Measurements from ENCODE around the gene KCNMA1. TPM values are rescaled to one million over a fixed set of nuclear protein-coding genes. Genes with fewer than 3 reads are reported as not detected.

KCNMA1 gene
- total RNA-seq, 4 donors from 2014 or later, result 68.4 to 170 (median 119) TPM

DNA sequence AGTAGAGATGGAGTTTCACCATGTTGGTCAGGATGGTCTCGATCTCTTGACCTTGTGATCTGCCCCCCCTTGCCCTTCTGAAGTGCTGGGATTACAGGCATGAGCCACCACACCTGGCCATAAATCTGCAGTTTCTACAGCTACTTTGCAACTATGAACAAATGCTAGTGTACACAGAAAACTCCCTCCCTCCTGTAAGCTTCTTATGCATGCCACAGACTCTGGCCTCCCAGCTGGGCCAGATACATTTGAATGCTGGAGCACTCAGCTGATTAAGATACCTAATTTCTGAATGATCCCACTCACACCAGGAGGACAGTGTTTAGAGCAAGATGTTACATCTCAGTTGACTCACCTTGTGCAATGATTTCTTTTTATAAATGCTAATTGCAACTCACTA is 486.2 kb downstream of the KCNMA1 start:
- H3K27ac ChIP-seq, result no peak overlapping the region
- in situ Hi-C loops (cut with MboI; ENCODE audit: low pct_ligation_motif_present in 1 of 4, low pct_unique_long_range_greater_than_20kb in 1 of 4, low sequenced_read_pairs in 3 of 4), result no loop called here
- no peak for DNase-seq
- no peak overlapping the region for H3K4me3 ChIP-seq
- intact Hi-C loops (cut with DNase I; ENCODE audit: low total_unique reads), result no loop called here
- WGBS, 2 donors (ENCODE audit: low coverage in 1 of 2), result 44% methylated on average over 1 of the region's 1 CpG; no CpG with 5 or more reads in 1 of the 2 donors
- TF ChIP-seq CTCF (IDR thresholded peaks at IDR 0.05) (no peak), EP300 (IDR thresholded peaks at IDR 0.05; ENCODE audit: low read depth) (no peak), POLR2A (IDR thresholded peaks at IDR 0.05) (no peak), POLR2AphosphoS5 (IDR thresholded peaks at IDR 0.05) (no peak)
- H3K9me3 ChIP-seq, result no peaks in the 10 kb centered on the region
- H3K4me1 ChIP-seq, result peaks cover 3 to 26% (median 10%) of the 10 kb centered on the region in 4 donors
- no peaks in the 10 kb centered on the region for H3K27me3 ChIP-seq
- no peaks in the 10 kb centered on the region for H3K36me3 ChIP-seq

GRCh38 chr10:77149706-77150105 is 487.9 kb downstream of the KCNMA1 start:
- WGBS, 2 donors (ENCODE audit: low coverage in 1 of 2), result 88% methylated on average over 2 of the region's 2 CpGs; no CpG with 5 or more reads in 1 of the 2 donors

GRCh38 chr10:77149001-77149400 is 488.6 kb downstream of the KCNMA1 start:
- intact Hi-C loops (cut with DNase I; ENCODE audit: low total_unique reads) (no loop called here), in situ Hi-C loops (cut with MboI; ENCODE audit: low pct_ligation_motif_present in 1 of 4, low pct_unique_long_range_greater_than_20kb in 1 of 4, low sequenced_read_pairs in 3 of 4) (no loop called here)
- Histone ChIP-seq H3K4me3 (no peak overlapping the region), H3K36me3 (no peaks in the 10 kb centered on the region), H3K27ac (no peak overlapping the region), H3K9me3 (no peaks in the 10 kb centered on the region), H3K27me3 (no peaks in the 10 kb centered on the region), H3K4me1 (peaks cover 0 to 7% (median 0%) of the 10 kb centered on the region in 4 donors)
- 70 to 85% methylated on average over 4 of the region's 4 CpGs for WGBS, 2 donors (ENCODE audit: low coverage in 1 of 2)
- no peak for DNase-seq
- TF ChIP-seq POLR2A (IDR thresholded peaks at IDR 0.05), result no peak
- TF ChIP-seq EP300 (IDR thresholded peaks at IDR 0.05; ENCODE audit: low read depth), result no peak
- TF ChIP-seq CTCF (IDR thresholded peaks at IDR 0.05), result no peak
- TF ChIP-seq POLR2AphosphoS5 (IDR thresholded peaks at IDR 0.05), result no peak

More at GRCh38 chr10:77149706-77150105, 487.9 kb downstream of the KCNMA1 start:
- Histone ChIP-seq H3K9me3 (no peaks in the 10 kb centered on the region), H3K27ac (no peak overlapping the region), H3K36me3 (no peaks in the 10 kb centered on the region), H3K4me3 (no peak overlapping the region), H3K27me3 (no peaks in the 10 kb centered on the region), H3K4me1 (peaks cover 0 to 10% (median 0%) of the 10 kb centered on the region in 4 donors)
- in situ Hi-C loops (cut with MboI; ENCODE audit: low pct_ligation_motif_present in 1 of 4, low pct_unique_long_range_greater_than_20kb in 1 of 4, low sequenced_read_pairs in 3 of 4) (no loop called here), intact Hi-C loops (cut with DNase I; ENCODE audit: low total_unique reads) (no loop called here)
- DNase-seq, result no peak
- TF ChIP-seq EP300 (IDR thresholded peaks at IDR 0.05; ENCODE audit: low read depth) (no peak), POLR2A (IDR thresholded peaks at IDR 0.05) (no peak), POLR2AphosphoS5 (IDR thresholded peaks at IDR 0.05) (no peak), CTCF (IDR thresholded peaks at IDR 0.05) (no peak)

- Histone ChIP-seq H3K4me1 (no peaks in the 10 kb centered on the region), H3K27me3 (no peaks in the 10 kb centered on the region), H3K9me3 (no peaks in the 10 kb centered on the region), H3K36me3 (no peaks in the 10 kb centered on the region), H3K4me3 (no peak overlapping the region), H3K27ac (no peak overlapping the region)
- TF ChIP-seq POLR2AphosphoS5 (IDR thresholded peaks at IDR 0.05) (no peak), CTCF (IDR thresholded peaks at IDR 0.05) (no peak), EP300 (IDR thresholded peaks at IDR 0.05; ENCODE audit: low read depth) (no peak), POLR2A (IDR thresholded peaks at IDR 0.05) (no peak)
- in situ Hi-C loops (cut with MboI; ENCODE audit: low pct_ligation_motif_present in 1 of 4, low pct_unique_long_range_greater_than_20kb in 1 of 4, low sequenced_read_pairs in 3 of 4) (no loop called here), intact Hi-C loops (cut with DNase I; ENCODE audit: low total_unique reads) (no loop called here)
- no peak for DNase-seq
- WGBS, 2 donors (ENCODE audit: low coverage in 1 of 2), result 93% methylated on average over 1 of the region's 1 CpG; no CpG with 5 or more reads in 1 of the 2 donors
Measured at GRCh38 chr10:77147871-77148270, 489.7 kb downstream of the KCNMA1 start.
